H9 (cell line): ENCODE results near the gene GYS2. TPM values are rescaled to one million over a fixed set of nuclear protein-coding genes. Genes with fewer than 3 reads are reported as not detected.

Source experiments
- DNase-seq: peaks from one replicate; pipeline ENCODE4 v3.0.0-alpha.2; 2017
- H2AFZ ChIP-seq: one replicate; pipeline ENCODE4 v1.6.1; 2013; ENCODE audit warnings: mild to moderate bottlenecking, low read length, control low read depth, moderate library complexity
- H2AK5ac ChIP-seq: 2 replicates; pipeline ENCODE4 v1.6.1; 2013; ENCODE audit warnings: low read length, control low read depth, mixed read lengths; ENCODE audit not compliant: insufficient read length
- H2BK120ac ChIP-seq: one replicate; pipeline ENCODE4 v1.6.1; 2013; ENCODE audit warnings: low read depth, mild to moderate bottlenecking, low read length, control low read depth, inconsistent platforms; ENCODE audit not compliant: poor library complexity, severe bottlenecking
- H2BK12ac ChIP-seq: 2 replicates; pipeline ENCODE4 v1.6.1; 2013; ENCODE audit warnings: low read length, control low read depth, mixed read lengths, low read depth; ENCODE audit not compliant: insufficient read length
- H2BK15ac ChIP-seq: 2 replicates; pipeline ENCODE4 v1.6.1; 2013; ENCODE audit warnings: low read depth, low read length, control low read depth
- H2BK20ac ChIP-seq: one replicate; pipeline ENCODE4 v1.6.1; 2013; ENCODE audit warnings: low read depth, mild to moderate bottlenecking, low read length, control low read depth, inconsistent platforms; ENCODE audit not compliant: poor library complexity, severe bottlenecking
- H2BK5ac ChIP-seq: 2 replicates; pipeline ENCODE4 v1.6.1; 2013; ENCODE audit warnings: low read length, control low read depth, mixed read lengths; ENCODE audit not compliant: insufficient read length
- H3K14ac ChIP-seq: 2 replicates; pipeline ENCODE4 v1.6.1; 2013; ENCODE audit warnings: low read length, control low read depth; ENCODE audit not compliant: insufficient read depth
- H3K18ac ChIP-seq: 2 replicates; pipeline ENCODE4 v1.6.1; 2013; ENCODE audit warnings: low read depth, mild to moderate bottlenecking, mixed read lengths, low read length, control low read depth; ENCODE audit not compliant: insufficient read length
- H3K23ac ChIP-seq: 2 replicates; pipeline ENCODE4 v1.6.1; 2013; ENCODE audit warnings: low read length, control low read depth, mixed read lengths, low read depth; ENCODE audit not compliant: insufficient read length
- H3K23me2 ChIP-seq: 2 replicates; pipeline ENCODE4 v1.6.1; 2013; ENCODE audit warnings: low read depth, mild to moderate bottlenecking, mixed read lengths, low read length, control low read depth; ENCODE audit not compliant: insufficient read length, poor library complexity, severe bottlenecking
- H3K27ac ChIP-seq: 2 replicates; pipeline ENCODE4 v1.5.1; 2013; ENCODE audit warnings: low read length, control low read depth, mixed read lengths, low read depth; ENCODE audit not compliant: insufficient read length
- H3K27me3 ChIP-seq: 2 replicates; pipeline ENCODE4 v1.6.1; 2013; ENCODE audit warnings: low read length, control low read depth, inconsistent platforms; ENCODE audit not compliant: insufficient read depth
- H3K4ac ChIP-seq: 2 replicates; pipeline ENCODE4 v1.6.1; 2013; ENCODE audit warnings: low read depth, mild to moderate bottlenecking, control low read depth, inconsistent platforms, low read length, moderate library complexity
- H3K4me1 ChIP-seq: 2 replicates; pipeline ENCODE4 v1.6.1; 2013; ENCODE audit warnings: low read length, control low read depth, inconsistent platforms; ENCODE audit not compliant: insufficient read depth
- H3K4me2 ChIP-seq: 2 replicates; pipeline ENCODE4 v1.6.1; 2013; ENCODE audit warnings: low read length, control low read depth, mixed read lengths; ENCODE audit not compliant: insufficient read length, insufficient read depth
- H3K56ac ChIP-seq: 2 replicates; pipeline ENCODE4 v1.6.1; 2013; ENCODE audit warnings: low read depth, mild to moderate bottlenecking, mixed read lengths, low read length, control low read depth; ENCODE audit not compliant: insufficient read length
- H3K79me1 ChIP-seq: 2 replicates; pipeline ENCODE4 v1.6.1; 2013; ENCODE audit warnings: low read depth, mild to moderate bottlenecking, moderate library complexity, low read length, control low read depth, inconsistent platforms; ENCODE audit not compliant: insufficient read depth, poor library complexity, severe bottlenecking
- H3K79me2 ChIP-seq: 2 replicates; pipeline ENCODE4 v1.6.1; 2013; ENCODE audit warnings: low read length, control low read depth, inconsistent platforms; ENCODE audit not compliant: insufficient read depth
- H3K9ac ChIP-seq: 2 replicates; pipeline ENCODE4 v1.6.1; 2013; ENCODE audit warnings: low read length, control low read depth, mixed read lengths; ENCODE audit not compliant: insufficient read length; ENCODE audit errors: extremely low read depth
- H3K9me3 ChIP-seq: one replicate; pipeline ENCODE4 v1.6.1; 2013; ENCODE audit warnings: low read depth, low read length, inconsistent platforms; ENCODE audit not compliant: control insufficient read depth
- H3T11ph ChIP-seq: one replicate; pipeline ENCODE4 v1.6.1; 2013; ENCODE audit warnings: mild to moderate bottlenecking, low read length, control low read depth, inconsistent platforms
- H4K20me1 ChIP-seq: one replicate; pipeline ENCODE4 v1.6.1; 2013; ENCODE audit not compliant: control insufficient read depth, insufficient read length, insufficient read depth
- H4K5ac ChIP-seq: 2 replicates; pipeline ENCODE4 v1.6.1; 2013; ENCODE audit warnings: low read depth, mild to moderate bottlenecking, mixed read lengths, low read length, control low read depth; ENCODE audit not compliant: insufficient read length
- H4K8ac ChIP-seq: replicated peaks from 2 replicates; pipeline ENCODE4 v1.6.1; 2013; ENCODE audit warnings: low read length, control low read depth, mixed read lengths, low read depth; ENCODE audit not compliant: insufficient read length
- H4K91ac ChIP-seq: 2 replicates; pipeline ENCODE4 v1.6.1; 2013; ENCODE audit warnings: low read depth, mild to moderate bottlenecking, moderate library complexity, mixed read lengths, low read length, control low read depth; ENCODE audit not compliant: insufficient read length
- H3K27ac Mint-ChIP-seq, 3 experiments: 2 replicates in 2 of 3; 3 replicates in 1 of 3; pipeline ENCODE4 v1.8.0; 2020 to 2021; ENCODE audit warnings: mixed read lengths in 3 of 3, mild to moderate bottlenecking in 1 of 3, moderate library complexity in 1 of 3
- H3K27me3 Mint-ChIP-seq: 2 replicates; pipeline ENCODE4 v1.8.0; 2021; ENCODE audit warnings: low read depth, mild to moderate bottlenecking, moderate library complexity, mixed read lengths
- H3K36me3 Mint-ChIP-seq, 3 experiments: 2 replicates in 2 of 3; 3 replicates in 1 of 3; pipeline ENCODE4 v1.8.0; 2020 to 2021; ENCODE audit warnings: low read depth in 3 of 3, mixed read lengths in 3 of 3; ENCODE audit not compliant: insufficient read depth in 1 of 3
- H3K4me1 Mint-ChIP-seq, 2 experiments: 2 replicates each; pipeline ENCODE4 v1.8.0; 2020; ENCODE audit warnings: mixed read lengths in 2 of 2
- H3K4me3 Mint-ChIP-seq, 2 experiments: 2 replicates in 1 of 2; 3 replicates in 1 of 2; pipeline ENCODE4 v1.8.0; 2020 to 2021; ENCODE audit warnings: mild to moderate bottlenecking in 2 of 2, mixed read lengths in 2 of 2, moderate library complexity in 1 of 2
- H3K9me3 Mint-ChIP-seq, 2 experiments: 2 replicates in 1 of 2; 3 replicates in 1 of 2; pipeline ENCODE4 v1.8.0; 2020; ENCODE audit warnings: mild to moderate bottlenecking in 2 of 2, mixed read lengths in 2 of 2, moderate library complexity in 1 of 2
- CTCF ChIP-seq: fragments of 200-600 bp; sonication (generic); conservative IDR thresholded peaks from 3 replicates; pipeline ENCODE4 v1.8.0; 2021; ENCODE audit warnings: antibody characterized with exemption, mild to moderate bottlenecking
- WGBS: extraction: QIAGEN DNeasy Blood & Tissue Kit; methylation state at CpG from one replicate; pipeline ENCODE4 v1.1.7; 2013; ENCODE audit warnings: missing lambda C conversion rate, low lambda C conversion rate, mixed read lengths; ENCODE audit not compliant: insufficient read length; ENCODE audit errors: extremely low coverage; 5-methylcytosine and 5-hydroxymethylcytosine counted together
- total RNA-seq: library from RNA; stranded (reverse); gene quantifications from 2 replicates; pipeline ENCODE4 v1.2.1, GENCODE V29; 2021

The GYS2 gene
- total RNA-seq, 1 experiment from 2014 or later = not detected

- Histone ChIP-seq H3K79me1 (peaks cover 3% of the 10 kb centered on the region), H3K4me2 (peak overlapping the region; percentile 87), H2BK15ac (no peak overlapping the region), H4K20me1 (peaks cover 2% of the 10 kb centered on the region), H3K4ac (no peak overlapping the region), H2BK12ac (no peak overlapping the region), H3K14ac (0 out of 2 replicates have a peak overlapping the region, but pooled peaks have one; percentile 21), H2AK5ac (no peak overlapping the region), H4K8ac (no peak overlapping the region), H3K18ac (peak overlapping the region; percentile 15), H4K91ac (no peak overlapping the region), H3K9ac (peak overlapping the region; percentile 78), H3K79me2 (peaks cover 13% of the 10 kb centered on the region; the same call in 1 of the 2 replicates), H3K27me3 (no peaks in the 10 kb centered on the region), H3K4me1 (no peaks in the 10 kb centered on the region), H3K27ac (peak overlapping the region; percentile 6), H2BK20ac (no peak overlapping the region), H2BK5ac (no peak overlapping the region), H4K5ac (no peak overlapping the region), H2BK120ac (no peak overlapping the region), H3K23ac (no peak overlapping the region), H3K56ac (no peak overlapping the region), H2AFZ (no peak overlapping the region), H3K23me2 (peaks cover 10% of the 10 kb centered on the region), H3T11ph (no peak overlapping the region), H3K9me3 (no peaks in the 10 kb centered on the region)
- no peak for DNase-seq
- Mint-ChIP-seq H3K27me3 (no peaks in the 10 kb centered on the region), H3K9me3 (no peaks in the 10 kb centered on the region), H3K36me3 (peaks cover 2 to 26% (median 23%) of the 10 kb centered on the region in 3 experiments; a peak in 5 of 7 replicates), H3K4me1 (peaks cover 10 to 12% of the 10 kb centered on the region in 2 experiments), H3K4me3 (no peak overlapping the region), H3K27ac (no peak overlapping the region)
- TF ChIP-seq CTCF = no peak
- WGBS = no CpG with 5 or more reads among the region's 8 CpGs
Observed at GRCh38 chr12:21500786-21501257, 103.8 kb downstream of the GYS2 start.
